Measurements from ENCODE around the gene UEVLD.

UEVLD gene

GRCh38 chr11:18498039-18498438 lies 90.5 kb downstream of the UEVLD start:
- DNase-seq (ENCODE audit: low read depth in 2 of 2): no peak

- no peak for DNase-seq (ENCODE audit: low read depth in 2 of 2)
These were observed 92.8 kb downstream of the UEVLD start for GRCh38 chr11:18495703-18496102.

GRCh38 chr11:18495271-18495670 lies 93.3 kb downstream of the UEVLD start:
- no peak for DNase-seq (ENCODE audit: low read depth in 2 of 2)

- DNase-seq (ENCODE audit: low read depth in 2 of 2): no peak
These were observed 95.2 kb downstream of the UEVLD start for GRCh38 chr11:18493310-18493709.

GRCh38 chr11:18492888-18493287 lies 95.6 kb downstream of the UEVLD start:
- no peak for DNase-seq (ENCODE audit: low read depth in 2 of 2)

GRCh38 chr11:18491924-18492323 lies 96.6 kb downstream of the UEVLD start:
- no peak for DNase-seq (ENCODE audit: low read depth in 2 of 2)

GRCh38 chr11:18490736-18491485 lies 97.6 kb downstream of the UEVLD start:
- DNase-seq (ENCODE audit: low read depth in 2 of 2): no peak

GRCh38 chr11:18490319-18490718 lies 98.2 kb downstream of the UEVLD start:
- DNase-seq (ENCODE audit: low read depth in 2 of 2): no peak

- DNase-seq (ENCODE audit: low read depth in 2 of 2): no peak
These were observed 102.5 kb downstream of the UEVLD start for GRCh38 chr11:18485913-18486528.

Measured in stimulated activated CD4-positive, alpha-beta T cell treated with anti-CD3 and anti-CD28 coated beads, Interleukin-4, amount 100 ng/mL, for 48 hours (primary cell).